ENCODE measurements around the gene CRNKL1. TPM values are rescaled to one million over a fixed set of nuclear protein-coding genes. Genes with fewer than 3 reads are reported as not detected.

The CRNKL1 gene
- total RNA-seq, 1 donor from 2014 or later, result 21.9 TPM

DNA sequence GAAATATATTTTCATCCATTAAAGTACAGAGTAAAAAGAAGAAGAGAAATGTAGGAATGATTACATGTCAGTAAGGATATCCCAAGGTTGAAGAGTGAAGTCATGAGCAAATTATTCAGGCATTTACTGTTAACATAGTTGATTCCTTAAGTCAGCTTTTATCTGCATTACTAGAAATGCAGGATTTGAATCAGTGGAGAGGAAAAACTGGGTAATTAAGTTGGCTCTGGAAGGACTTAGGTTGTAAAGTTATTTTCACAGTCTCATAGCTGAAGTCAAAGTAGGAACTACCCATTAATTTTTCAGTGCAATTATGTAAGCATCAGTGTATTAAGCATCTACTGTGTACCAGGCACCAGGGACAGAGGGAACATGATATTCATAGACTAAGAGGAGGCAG lies 27.3 kb downstream of the CRNKL1 start:
- DNase-seq (ENCODE audit: extremely low spot score, unreplicated experiment), result no peak
- Mint-ChIP-seq H3K36me3 (ENCODE audit: unreplicated experiment) (peaks cover 20% of the 10 kb centered on the region), H3K9me3 (ENCODE audit: unreplicated experiment) (no peaks in the 10 kb centered on the region), H3K4me1 (ENCODE audit: unreplicated experiment) (peaks cover 14% of the 10 kb centered on the region), H3K4me3 (ENCODE audit: unreplicated experiment) (no peak overlapping the region), H3K27me3 (ENCODE audit: unreplicated experiment) (no peaks in the 10 kb centered on the region), H3K27ac (ENCODE audit: unreplicated experiment) (peak overlapping the region; percentile 15)
- TF ChIP-seq CTCF (IDR thresholded peaks at IDR 0.05), result no peak

- TF ChIP-seq CTCF (IDR thresholded peaks at IDR 0.05), result no peak
- no peaks in the 10 kb centered on the region for H3K9me3 Mint-ChIP-seq (ENCODE audit: unreplicated experiment)
- no peak overlapping the region for H3K4me3 Mint-ChIP-seq (ENCODE audit: unreplicated experiment)
- DNase-seq (ENCODE audit: extremely low spot score, unreplicated experiment), result no peak
- H3K27me3 Mint-ChIP-seq (ENCODE audit: unreplicated experiment), result no peaks in the 10 kb centered on the region
- H3K36me3 Mint-ChIP-seq (ENCODE audit: unreplicated experiment), result peaks cover 21% of the 10 kb centered on the region
- H3K4me1 Mint-ChIP-seq (ENCODE audit: unreplicated experiment), result peaks cover 28% of the 10 kb centered on the region
- H3K27ac Mint-ChIP-seq (ENCODE audit: unreplicated experiment), result no peak overlapping the region
Observed at GRCh38 chr20:20023395-20023794, 28.9 kb downstream of the CRNKL1 start.

GRCh38 chr20:20022498-20022897 lies 29.8 kb downstream of the CRNKL1 start:
- no peak for TF ChIP-seq CTCF (IDR thresholded peaks at IDR 0.05)
- no peaks in the 10 kb centered on the region for H3K9me3 Mint-ChIP-seq (ENCODE audit: unreplicated experiment)
- H3K27me3 Mint-ChIP-seq (ENCODE audit: unreplicated experiment), result no peaks in the 10 kb centered on the region
- no peak for DNase-seq (ENCODE audit: extremely low spot score, unreplicated experiment)
- H3K27ac Mint-ChIP-seq (ENCODE audit: unreplicated experiment), result peak overlapping the region; percentile 57
- H3K36me3 Mint-ChIP-seq (ENCODE audit: unreplicated experiment), result peaks cover 19% of the 10 kb centered on the region
- no peak overlapping the region for H3K4me3 Mint-ChIP-seq (ENCODE audit: unreplicated experiment)
- peaks cover 36% of the 10 kb centered on the region for H3K4me1 Mint-ChIP-seq (ENCODE audit: unreplicated experiment)

DNA sequence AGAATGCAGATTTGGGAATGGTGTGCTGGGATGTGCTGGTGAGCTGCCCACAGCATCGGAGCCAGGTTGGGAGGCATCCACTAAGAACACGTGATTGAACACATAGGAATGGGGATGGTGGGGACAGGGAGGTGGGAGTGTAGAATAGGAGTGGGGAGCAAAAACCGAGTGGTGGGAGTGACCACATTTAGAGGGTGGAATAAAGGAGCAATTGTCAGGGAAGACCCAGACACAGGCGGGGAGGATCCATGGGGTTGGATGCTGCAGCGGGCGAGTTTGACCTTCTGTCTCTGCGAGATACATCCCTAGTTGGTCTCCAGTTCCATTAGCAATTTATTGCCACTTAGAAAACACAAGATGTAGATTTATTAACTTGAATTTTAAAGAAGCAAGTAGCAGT lies 30.4 kb downstream of the CRNKL1 start:
- TF ChIP-seq CTCF (IDR thresholded peaks at IDR 0.05), result no peak
- Mint-ChIP-seq H3K4me3 (ENCODE audit: unreplicated experiment) (no peak overlapping the region), H3K27ac (ENCODE audit: unreplicated experiment) (peak overlapping the region; percentile 20), H3K4me1 (ENCODE audit: unreplicated experiment) (peaks cover 40% of the 10 kb centered on the region), H3K36me3 (ENCODE audit: unreplicated experiment) (peaks cover 17% of the 10 kb centered on the region), H3K27me3 (ENCODE audit: unreplicated experiment) (no peaks in the 10 kb centered on the region), H3K9me3 (ENCODE audit: unreplicated experiment) (no peaks in the 10 kb centered on the region)
- no peak for DNase-seq (ENCODE audit: extremely low spot score, unreplicated experiment)

DNA sequence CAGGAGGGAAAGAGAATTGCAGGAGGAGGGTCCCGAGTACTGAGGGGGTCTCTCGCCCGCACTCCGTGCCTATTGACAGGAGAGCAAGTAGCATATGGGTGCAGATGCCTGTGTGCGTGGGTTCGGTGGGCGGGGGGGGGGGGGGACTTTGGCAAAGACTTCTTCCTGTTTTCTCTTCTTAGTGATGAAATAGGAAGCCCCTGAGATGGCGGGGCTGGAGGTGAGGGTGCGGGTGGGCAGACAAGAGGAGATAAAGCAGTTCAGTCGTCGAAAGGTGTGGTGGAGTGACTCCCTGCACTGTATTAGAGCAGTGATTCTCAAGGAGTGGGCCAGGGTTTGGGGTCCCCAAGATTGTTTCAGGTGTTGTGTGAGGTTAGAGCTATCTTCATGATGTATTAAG lies 31.4 kb downstream of the CRNKL1 start:
- H3K27me3 Mint-ChIP-seq (ENCODE audit: unreplicated experiment), result no peaks in the 10 kb centered on the region
- peaks cover 42% of the 10 kb centered on the region for H3K4me1 Mint-ChIP-seq (ENCODE audit: unreplicated experiment)
- H3K4me3 Mint-ChIP-seq (ENCODE audit: unreplicated experiment), result no peak overlapping the region
- H3K9me3 Mint-ChIP-seq (ENCODE audit: unreplicated experiment), result no peaks in the 10 kb centered on the region
- H3K36me3 Mint-ChIP-seq (ENCODE audit: unreplicated experiment), result peaks cover 14% of the 10 kb centered on the region
- H3K27ac Mint-ChIP-seq (ENCODE audit: unreplicated experiment), result no peak overlapping the region
- DNase-seq (ENCODE audit: extremely low spot score, unreplicated experiment), result no peak
- no peak for TF ChIP-seq CTCF (IDR thresholded peaks at IDR 0.05)

All from osteocyte (in vitro differentiated cells).